ENCODE data around the gene MAPT. TPM values are rescaled to one million over a fixed set of nuclear protein-coding genes. Genes with fewer than 3 reads are reported as not detected.

MAPT gene
- polyA plus RNA-seq, 1 donor = 12.3 TPM

GRCh38 chr17:45973099-45973780 lies 78.9 kb downstream of the MAPT start:
- DNase-seq (ENCODE audit: low read depth) = no peak

- no peak for DNase-seq (ENCODE audit: low read depth)
These were observed 79.8 kb downstream of the MAPT start for GRCh38 chr17:45973946-45974859.

DNA sequence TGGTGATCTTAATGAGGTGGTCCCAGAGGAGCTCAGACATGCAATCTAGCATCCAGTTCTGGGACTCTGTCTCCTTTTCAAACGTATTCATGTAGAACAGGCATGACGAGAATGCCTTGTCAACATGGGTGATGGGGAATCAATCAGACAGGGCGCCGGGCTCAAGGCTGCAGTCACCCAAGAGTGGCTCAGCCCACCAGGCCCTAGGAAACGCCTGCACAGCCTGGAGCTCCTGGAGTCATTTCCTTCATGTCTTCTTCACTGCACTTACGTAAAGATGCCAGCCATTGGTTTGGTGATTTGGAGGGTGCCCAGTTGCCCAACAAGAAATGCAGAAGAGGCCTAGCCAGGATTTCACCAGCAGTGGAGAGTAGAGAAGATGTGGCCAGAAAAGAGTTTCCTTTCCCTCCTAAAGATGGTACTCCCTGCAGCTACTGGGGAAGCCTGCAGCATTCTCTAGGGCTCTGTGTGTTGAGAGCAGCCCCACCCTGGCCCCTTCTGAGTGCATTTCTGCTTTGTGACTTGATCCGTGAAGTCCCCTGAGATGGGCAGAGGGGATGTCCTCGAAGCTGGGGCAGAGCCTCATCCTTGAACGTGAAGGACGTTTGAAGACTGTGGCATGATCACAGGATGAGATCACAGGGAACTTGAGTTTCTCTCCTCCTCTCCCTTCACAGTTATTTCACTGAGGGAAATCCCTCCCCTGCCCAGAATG lies 80.7 kb downstream of the MAPT start:
- DNase-seq (ENCODE audit: low read depth) = no peak

GRCh38 chr17:45975640-45976295 lies 81.4 kb downstream of the MAPT start:
- DNase-seq (ENCODE audit: low read depth) = no peak

- no peak for DNase-seq (ENCODE audit: low read depth)
These were observed 82.0 kb downstream of the MAPT start for GRCh38 chr17:45976391-45976754.

DNA sequence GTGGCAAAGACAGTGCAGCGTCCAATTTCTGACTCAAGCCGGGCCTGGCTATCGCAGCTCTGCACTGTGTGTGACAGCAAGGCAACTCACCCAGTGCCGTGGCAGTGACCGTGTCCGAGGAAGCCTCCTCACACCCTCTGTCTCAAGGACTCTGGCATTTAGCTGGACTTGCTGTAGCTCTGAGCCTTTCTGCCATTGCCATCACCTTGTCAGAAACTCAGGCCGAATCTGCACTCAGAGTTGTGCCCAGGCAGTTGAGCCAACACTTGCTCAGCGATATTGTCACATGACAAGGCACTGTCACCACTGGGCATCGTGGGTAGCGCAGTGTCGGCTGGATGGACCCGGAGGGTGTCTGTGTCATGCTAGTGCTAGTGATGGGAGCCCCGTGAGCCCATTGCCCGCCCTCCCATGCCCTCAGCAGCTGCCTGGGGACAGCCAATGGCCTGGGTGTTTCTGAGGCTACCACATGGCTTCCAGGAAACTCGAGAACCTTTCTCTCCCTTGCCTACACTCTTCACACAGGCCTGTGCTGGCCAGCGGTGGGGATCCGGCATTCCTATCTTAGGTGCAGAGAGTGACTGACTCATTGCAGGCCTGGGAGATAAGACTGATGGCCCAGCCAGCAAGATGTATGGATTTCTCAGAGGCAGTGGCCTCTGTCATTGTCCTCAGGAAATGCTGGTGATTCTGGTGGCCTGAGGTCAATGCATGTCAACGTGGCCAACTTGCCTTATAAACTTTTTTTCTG lies 82.6 kb downstream of the MAPT start:
- DNase-seq (ENCODE audit: low read depth) = no peak

GRCh38 chr17:45977506-45977824 lies 83.1 kb downstream of the MAPT start:
- no peak for DNase-seq (ENCODE audit: low read depth)

- DNase-seq (ENCODE audit: low read depth) = no peak
These were observed 83.7 kb downstream of the MAPT start for GRCh38 chr17:45977976-45978626.

- no peak for DNase-seq (ENCODE audit: low read depth)
These were observed 84.8 kb downstream of the MAPT start for GRCh38 chr17:45979137-45979536.

DNA sequence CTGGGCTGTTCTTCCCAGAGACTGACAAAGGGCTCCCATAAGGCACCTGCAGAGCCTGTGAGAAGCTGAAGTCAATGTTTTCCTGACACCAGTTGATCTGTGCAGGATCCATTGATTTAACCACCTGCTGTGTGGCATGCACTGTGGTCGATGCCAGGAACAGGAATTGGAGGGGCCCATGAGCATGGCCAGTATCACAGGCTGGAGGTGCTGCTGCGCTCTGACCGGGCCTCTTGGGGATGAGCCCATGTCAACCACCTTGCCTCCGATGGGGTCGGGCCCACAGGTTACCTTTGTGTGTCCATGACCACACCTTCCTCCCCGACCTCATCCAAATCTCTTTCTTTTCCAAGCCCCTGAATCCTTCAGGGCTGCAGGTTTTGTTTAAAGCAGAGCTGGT lies 86.5 kb downstream of the MAPT start:
- DNase-seq (ENCODE audit: low read depth) = no peak

DNA sequence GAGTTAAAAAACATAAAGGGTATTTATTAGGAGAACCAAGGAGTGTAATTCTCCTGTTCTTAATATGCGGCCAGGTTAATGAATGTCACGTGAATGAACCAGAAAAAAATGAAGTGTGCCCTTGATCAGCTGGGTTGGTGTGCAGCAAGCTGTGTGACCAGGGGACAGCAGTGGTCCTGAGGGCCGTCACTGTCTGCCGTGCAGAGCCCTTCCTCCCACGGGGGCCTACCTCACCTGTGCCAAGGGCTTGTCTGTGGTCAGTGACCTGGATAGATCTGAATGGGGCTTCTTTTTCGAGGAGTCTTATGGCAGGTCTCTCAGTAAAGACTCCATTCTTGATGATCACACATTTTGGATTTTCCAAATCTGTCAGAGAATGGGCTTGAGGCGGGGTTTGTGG lies 87.0 kb downstream of the MAPT start:
- DNase-seq (ENCODE audit: low read depth) = no peak

- DNase-seq (ENCODE audit: low read depth) = no peak
These were observed 88.6 kb downstream of the MAPT start for GRCh38 chr17:45982791-45983613.

GRCh38 chr17:45983614-45984310 lies 89.4 kb downstream of the MAPT start:
- DNase-seq (ENCODE audit: low read depth) = no peak

- DNase-seq (ENCODE audit: low read depth) = no peak
These were observed 90.0 kb downstream of the MAPT start for GRCh38 chr17:45984368-45984767.

GRCh38 chr17:45985447-45985846 lies 91.1 kb downstream of the MAPT start:
- no peak for DNase-seq (ENCODE audit: low read depth)

DNA sequence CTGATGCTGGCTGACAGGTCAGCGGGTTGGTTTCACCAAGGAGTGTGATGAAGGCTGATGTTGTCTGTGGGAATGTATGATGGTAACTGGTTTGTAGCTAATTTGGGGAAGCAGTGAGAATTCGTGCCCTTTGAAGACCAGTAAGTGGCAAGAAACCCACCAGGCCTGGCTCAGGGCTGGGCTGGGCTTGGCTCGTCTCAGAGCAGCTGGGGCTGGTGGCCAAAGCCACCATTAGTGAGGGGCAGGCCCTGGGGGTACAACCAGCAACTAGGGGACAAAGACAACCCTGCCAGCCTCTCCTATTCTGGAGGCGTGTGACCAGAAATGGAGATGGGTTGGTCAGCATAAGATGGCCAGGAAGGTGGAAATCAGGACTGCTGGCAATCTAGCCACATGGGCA lies 91.7 kb downstream of the MAPT start:
- DNase-seq (ENCODE audit: low read depth) = no peak

DNA sequence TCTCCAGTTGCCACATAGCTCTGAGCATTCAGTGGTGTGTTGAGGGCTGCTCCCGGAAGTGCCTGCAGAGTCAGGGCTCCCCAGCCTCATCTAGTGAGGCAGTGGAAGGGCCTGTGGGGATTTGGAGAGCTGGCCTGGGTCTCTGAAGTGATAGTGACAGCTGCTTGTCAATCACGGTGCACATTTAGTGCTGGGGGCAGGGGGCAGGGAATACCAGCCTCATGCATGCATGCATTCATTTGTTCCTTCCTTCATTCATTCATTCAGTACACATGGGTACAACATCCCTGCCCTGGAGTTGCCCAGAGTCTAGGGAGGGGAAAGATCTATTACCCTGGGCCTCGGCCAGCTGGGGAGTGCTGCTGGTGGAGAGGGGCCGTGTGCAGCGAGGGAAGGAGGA lies 93.4 kb downstream of the MAPT start:
- DNase-seq (ENCODE audit: low read depth) = no peak

- DNase-seq (ENCODE audit: low read depth) = no peak
These were observed 95.4 kb downstream of the MAPT start for GRCh38 chr17:45989759-45990158.

DNA sequence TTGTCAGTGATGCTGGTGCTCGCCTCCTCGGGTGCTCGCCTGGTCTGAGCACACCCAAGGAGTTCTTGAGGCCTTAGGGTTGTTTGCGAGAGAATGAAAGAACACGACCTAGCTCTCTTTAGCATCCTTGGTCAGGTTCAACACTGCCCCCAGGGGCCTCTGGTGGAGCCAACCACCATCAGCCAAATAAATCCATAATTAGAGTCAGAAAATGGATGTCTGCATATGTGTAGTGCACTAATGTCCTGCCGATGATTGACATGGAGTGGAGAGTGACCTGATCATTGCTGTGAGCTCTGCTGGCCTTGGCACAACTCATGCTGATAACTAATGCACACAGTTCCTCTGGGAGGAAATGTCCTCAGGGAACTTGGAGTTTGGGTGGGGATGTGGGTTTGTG lies 96.5 kb downstream of the MAPT start:
- no peak for DNase-seq (ENCODE audit: low read depth)
